Type B pancreatic cell (in vitro differentiated cells): ENCODE data around the gene TBC1D5. TPM values are rescaled to one million over a fixed set of nuclear protein-coding genes. Genes with fewer than 3 reads are reported as not detected.

Experiments
- DNase-seq: peaks from one replicate; pipeline ENCODE4 v3.0.0; 2021; ENCODE audit warnings: mixed read lengths; ENCODE audit not compliant: unreplicated experiment; ENCODE audit errors: extremely low spot score
- H3K27ac Mint-ChIP-seq: 2 replicates; pipeline ENCODE4 v1.8.0; 2021; ENCODE audit warnings: mild to moderate bottlenecking, mixed read lengths
- H3K27me3 Mint-ChIP-seq: 2 replicates; pipeline ENCODE4 v1.8.0; 2021; ENCODE audit warnings: mixed read lengths
- H3K36me3 Mint-ChIP-seq: 2 replicates; pipeline ENCODE4 v1.8.0; 2021; ENCODE audit warnings: mixed read lengths
- H3K4me1 Mint-ChIP-seq: one replicate; pipeline ENCODE4 v1.8.0; 2021; ENCODE audit warnings: mixed read lengths; ENCODE audit not compliant: unreplicated experiment
- H3K4me3 Mint-ChIP-seq: 2 replicates; pipeline ENCODE4 v1.8.0; 2021; ENCODE audit warnings: mild to moderate bottlenecking, mixed read lengths
- H3K9me3 Mint-ChIP-seq: 2 replicates; pipeline ENCODE4 v1.8.0; 2021; ENCODE audit warnings: mixed read lengths
- total RNA-seq: library from RNA; stranded (reverse); gene quantifications from 2 replicates; pipeline ENCODE4 v1.2.1, GENCODE V29; 2021; ENCODE audit warnings: low replicate concordance
- TF ChIP-seq, protein P1 (sequence below): fragments of 200-600 bp; sonication (generic); conservative IDR thresholded peaks from 2 replicates; pipeline ENCODE4 v1.5.0; 2021; ENCODE audit warnings: antibody characterized with exemption, mild to moderate bottlenecking

The TBC1D5 gene
- total RNA-seq, 1 donor from 2014 or later: 48.7 TPM

DNA sequence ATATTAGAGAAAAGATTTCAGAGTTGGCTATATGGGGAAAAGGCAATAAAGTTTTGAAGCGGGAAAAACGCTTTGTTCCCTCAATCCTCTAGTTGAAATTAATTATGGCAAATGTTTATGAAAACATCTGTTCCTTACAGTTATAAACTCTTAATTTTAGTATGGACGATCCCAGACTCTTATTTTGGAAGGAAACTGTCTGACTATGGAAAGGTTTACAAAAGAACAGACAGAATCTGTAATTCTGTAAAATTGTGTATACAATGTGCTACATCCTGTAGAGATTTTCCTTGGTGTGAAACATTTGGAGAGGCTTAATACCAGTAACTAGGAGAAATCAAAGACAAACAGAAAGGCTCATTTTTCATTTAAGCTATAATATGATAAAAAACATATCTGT is 311.8 kb downstream of the TBC1D5 start:
- TF ChIP-seq, protein P1, sequence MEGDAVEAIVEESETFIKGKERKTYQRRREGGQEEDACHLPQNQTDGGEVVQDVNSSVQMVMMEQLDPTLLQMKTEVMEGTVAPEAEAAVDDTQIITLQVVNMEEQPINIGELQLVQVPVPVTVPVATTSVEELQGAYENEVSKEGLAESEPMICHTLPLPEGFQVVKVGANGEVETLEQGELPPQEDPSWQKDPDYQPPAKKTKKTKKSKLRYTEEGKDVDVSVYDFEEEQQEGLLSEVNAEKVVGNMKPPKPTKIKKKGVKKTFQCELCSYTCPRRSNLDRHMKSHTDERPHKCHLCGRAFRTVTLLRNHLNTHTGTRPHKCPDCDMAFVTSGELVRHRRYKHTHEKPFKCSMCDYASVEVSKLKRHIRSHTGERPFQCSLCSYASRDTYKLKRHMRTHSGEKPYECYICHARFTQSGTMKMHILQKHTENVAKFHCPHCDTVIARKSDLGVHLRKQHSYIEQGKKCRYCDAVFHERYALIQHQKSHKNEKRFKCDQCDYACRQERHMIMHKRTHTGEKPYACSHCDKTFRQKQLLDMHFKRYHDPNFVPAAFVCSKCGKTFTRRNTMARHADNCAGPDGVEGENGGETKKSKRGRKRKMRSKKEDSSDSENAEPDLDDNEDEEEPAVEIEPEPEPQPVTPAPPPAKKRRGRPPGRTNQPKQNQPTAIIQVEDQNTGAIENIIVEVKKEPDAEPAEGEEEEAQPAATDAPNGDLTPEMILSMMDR: no peak
- Mint-ChIP-seq H3K4me1 (no peaks in the 10 kb centered on the region), H3K4me3 (no peak overlapping the region), H3K27me3 (no peaks in the 10 kb centered on the region), H3K9me3 (no peaks in the 10 kb centered on the region), H3K36me3 (peaks cover 4% of the 10 kb centered on the region), H3K27ac (no peak overlapping the region)
- DNase-seq: no peak

GRCh38 chr3:17423786-17424536 is 318.5 kb downstream of the TBC1D5 start:
- DNase-seq: no peak
- no peaks in the 10 kb centered on the region for H3K27me3 Mint-ChIP-seq
- H3K4me3 Mint-ChIP-seq: no peak overlapping the region
- TF ChIP-seq, protein P1: no peak
- no peaks in the 10 kb centered on the region for H3K9me3 Mint-ChIP-seq
- H3K27ac Mint-ChIP-seq: no peak overlapping the region
- H3K36me3 Mint-ChIP-seq: peaks cover 3% of the 10 kb centered on the region
- H3K4me1 Mint-ChIP-seq: no peaks in the 10 kb centered on the region

- DNase-seq: no peak
- no peaks in the 10 kb centered on the region for H3K4me1 Mint-ChIP-seq
- TF ChIP-seq, protein P1: no peak
- no peak overlapping the region for H3K4me3 Mint-ChIP-seq
- no peaks in the 10 kb centered on the region for H3K27me3 Mint-ChIP-seq
- peaks cover 3% of the 10 kb centered on the region for H3K36me3 Mint-ChIP-seq
- H3K27ac Mint-ChIP-seq: no peak overlapping the region
- no peaks in the 10 kb centered on the region for H3K9me3 Mint-ChIP-seq
Measured at GRCh38 chr3:17422636-17423035, 319.8 kb downstream of the TBC1D5 start.

- Mint-ChIP-seq H3K36me3 (peaks cover 6% of the 10 kb centered on the region), H3K4me3 (no peak overlapping the region), H3K4me1 (no peaks in the 10 kb centered on the region), H3K27ac (no peak overlapping the region), H3K27me3 (no peaks in the 10 kb centered on the region), H3K9me3 (no peaks in the 10 kb centered on the region)
- no peak for DNase-seq
- TF ChIP-seq, protein P1: no peak
Measured at GRCh38 chr3:17420668-17421067, 321.8 kb downstream of the TBC1D5 start.

GRCh38 chr3:17412950-17413530 is 329.4 kb downstream of the TBC1D5 start:
- H3K9me3 Mint-ChIP-seq: no peaks in the 10 kb centered on the region
- no peak for DNase-seq
- no peaks in the 10 kb centered on the region for H3K27me3 Mint-ChIP-seq
- TF ChIP-seq, protein P1: peak; percentile 86
- no peak overlapping the region for H3K27ac Mint-ChIP-seq
- peaks cover 3% of the 10 kb centered on the region for H3K36me3 Mint-ChIP-seq
- H3K4me3 Mint-ChIP-seq: no peak overlapping the region
- no peaks in the 10 kb centered on the region for H3K4me1 Mint-ChIP-seq
